HepG2 (cell line): ENCODE results near the gene NUBP2. TPM values are rescaled to one million over a fixed set of nuclear protein-coding genes. Genes with fewer than 3 reads are reported as not detected.

Experiments used
- CHD4 ChIP-seq: fragments of 200-600 bp; sonication (generic); IDR thresholded peaks from 2 replicates; pipeline ENCODE4 v1.7.0; 2017; ENCODE audit warnings: mild to moderate bottlenecking, low read length, borderline replicate concordance
- GATAD1 ChIP-seq: IDR thresholded peaks from 2 replicates; pipeline ENCODE4 v1.6.1; 2016; ENCODE audit warnings: missing genetic modification reagents, missing compliant biosample characterization
- HNRNPL ChIP-seq: fragments of 200-400 bp; formaldehyde crosslinking; IDR thresholded peaks from 2 replicates; pipeline ENCODE4 v1.6.1; 2017; ENCODE audit warnings: mild to moderate bottlenecking, low read depth, low read length
- KLF12 ChIP-seq: sonication (generic); formaldehyde crosslinking; IDR thresholded peaks from 2 replicates; pipeline ENCODE4 v1.4.0; 2020; ENCODE audit warnings: missing genetic modification reagents, borderline replicate concordance
- PAXIP1 ChIP-seq: sonication (generic); formaldehyde crosslinking; conservative IDR thresholded peaks from 2 replicates; pipeline ENCODE4 v1.4.0; 2020; ENCODE audit warnings: mild to moderate bottlenecking, missing genetic modification reagents, moderate library complexity
- RXRA ChIP-seq: sonication (generic); formaldehyde crosslinking; IDR thresholded peaks from 2 replicates; pipeline ENCODE4 v1.5.1; 2020; ENCODE audit warnings: missing genetic modification reagents
- ZC3H4 ChIP-seq: sonication (generic); formaldehyde crosslinking; IDR thresholded peaks from 2 replicates; pipeline ENCODE4 v1.4.0; 2020; ENCODE audit warnings: missing genetic modification reagents, borderline replicate concordance
- ZMYM4 ChIP-seq: sonication (generic); formaldehyde crosslinking; IDR thresholded peaks from 2 replicates; pipeline ENCODE4 v1.8.1; 2023; ENCODE audit warnings: mild to moderate bottlenecking, missing genetic modification reagents
- ZNF256 ChIP-seq: sonication (generic); formaldehyde crosslinking; conservative IDR thresholded peaks from 2 replicates; pipeline ENCODE4 v1.4.0; 2020; ENCODE audit warnings: missing genetic modification reagents
- ZNF326 ChIP-seq: sonication (generic); formaldehyde crosslinking; IDR thresholded peaks from 2 replicates; pipeline ENCODE4 v1.4.0; 2020; ENCODE audit warnings: missing genetic modification reagents, borderline replicate concordance
- ZNF709 ChIP-seq: sonication (generic); formaldehyde crosslinking; IDR thresholded peaks from 2 replicates; pipeline ENCODE4 v1.5.0; 2020; ENCODE audit warnings: mild to moderate bottlenecking, missing genetic modification reagents
- ZNF784 ChIP-seq: sonication (generic); formaldehyde crosslinking; IDR thresholded peaks from 2 replicates; pipeline ENCODE4 v1.5.1; 2020; ENCODE audit warnings: missing genetic modification reagents, mild to moderate bottlenecking, borderline replicate concordance
- ZSCAN21 ChIP-seq: sonication (generic); formaldehyde crosslinking; IDR thresholded peaks from 2 replicates; pipeline ENCODE4 v1.8.0; 2022; ENCODE audit warnings: mild to moderate bottlenecking, missing genetic modification reagents, moderate library complexity, borderline replicate concordance
- polyA plus RNA-seq, 8 experiments: library from polyadenylated mRNA; depleted of rRNA in 3 of 8; stranded (reverse) in 7 of 8; unstranded in 1 of 8; fragments of >200 nt; fragmentation: Illumina TruSeq in 4 of 8; extraction: Trizol in 4 of 8; gene quantifications; 2 replicates each; pipeline versions ENCODE4 v1.2.1 to v1.2.3, GENCODE V29; 2011 to 2016; ENCODE audit warnings: low read depth in 4 of 8, missing spikeins in 1 of 8, mixed read lengths in 1 of 8; ENCODE audit not compliant: insufficient read depth in 1 of 8
- total RNA-seq, 5 experiments: library from RNA; depleted of rRNA; stranded (reverse); fragments of >200 nt; fragmentation: Illumina TruSeq; extraction: Trizol; gene quantifications; 2 replicates each; pipeline ENCODE4 v1.2.3, GENCODE V29; 2016; ENCODE audit warnings: low read depth in 1 of 5
- TF ChIP-seq, protein P1 (sequence below): sonication (generic); formaldehyde crosslinking; IDR thresholded peaks from 2 replicates; pipeline ENCODE4 v1.4.0; 2020; ENCODE audit warnings: missing genetic modification reagents, mild to moderate bottlenecking, borderline replicate concordance

Gene NUBP2
- total and polyA plus RNA-seq, 2 of the 13 experiments (the other 11 are each of a cell fraction or from before 2014, with no cell fraction given): 25.7 to 61.5 TPM

- TF ChIP-seq, protein P1, sequence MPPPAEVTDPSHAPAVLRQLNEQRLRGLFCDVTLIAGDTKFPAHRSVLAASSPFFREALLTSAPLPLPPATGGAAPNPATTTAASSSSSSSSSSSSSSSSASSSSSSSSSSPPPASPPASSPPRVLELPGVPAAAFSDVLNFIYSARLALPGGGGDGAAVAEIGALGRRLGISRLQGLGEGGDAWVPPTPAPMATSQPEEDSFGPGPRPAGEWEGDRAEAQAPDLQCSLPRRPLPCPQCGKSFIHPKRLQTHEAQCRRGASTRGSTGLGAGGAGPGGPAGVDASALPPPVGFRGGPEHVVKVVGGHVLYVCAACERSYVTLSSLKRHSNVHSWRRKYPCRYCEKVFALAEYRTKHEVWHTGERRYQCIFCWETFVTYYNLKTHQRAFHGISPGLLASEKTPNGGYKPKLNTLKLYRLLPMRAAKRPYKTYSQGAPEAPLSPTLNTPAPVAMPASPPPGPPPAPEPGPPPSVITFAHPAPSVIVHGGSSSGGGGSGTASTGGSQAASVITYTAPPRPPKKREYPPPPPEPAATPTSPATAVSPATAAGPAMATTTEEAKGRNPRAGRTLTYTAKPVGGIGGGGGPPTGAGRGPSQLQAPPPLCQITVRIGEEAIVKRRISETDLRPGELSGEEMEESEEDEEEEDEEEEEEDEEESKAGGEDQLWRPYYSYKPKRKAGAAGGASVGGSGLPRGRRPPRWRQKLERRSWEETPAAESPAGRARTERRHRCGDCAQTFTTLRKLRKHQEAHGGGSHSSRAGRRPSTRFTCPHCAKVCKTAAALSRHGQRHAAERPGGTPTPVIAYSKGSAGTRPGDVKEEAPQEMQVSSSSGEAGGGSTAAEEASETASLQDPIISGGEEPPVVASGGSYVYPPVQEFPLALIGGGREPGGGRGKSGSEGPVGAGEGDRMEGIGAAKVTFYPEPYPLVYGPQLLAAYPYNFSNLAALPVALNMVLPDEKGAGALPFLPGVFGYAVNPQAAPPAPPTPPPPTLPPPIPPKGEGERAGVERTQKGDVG (CRISPR knock-in tag): no peak
- no peak for TF ChIP-seq ZNF326 (CRISPR knock-in tag)
- TF ChIP-seq CHD4: no peak
- no peak for TF ChIP-seq ZNF784 (CRISPR knock-in tag)
- TF ChIP-seq HNRNPL: 0 out of 2 replicates have a peak, but pooled peaks have one; percentile 9
- 0 out of 2 replicates have a peak, but pooled peaks have one; percentile 15 for TF ChIP-seq ZC3H4 (CRISPR knock-in tag)
- TF ChIP-seq GATAD1 (CRISPR knock-in tag): no peak
- TF ChIP-seq ZNF256 (CRISPR knock-in tag): no peak
- no peak for TF ChIP-seq ZNF709
- TF ChIP-seq ZMYM4 (CRISPR knock-in tag): no peak
- no peak for TF ChIP-seq RXRA (CRISPR knock-in tag)
- no peak for TF ChIP-seq ZSCAN21 (CRISPR knock-in tag)
- TF ChIP-seq KLF12 (CRISPR knock-in tag): no peak
- no peak for TF ChIP-seq PAXIP1 (CRISPR knock-in tag)
These were observed 5.2 kb upstream of the NUBP2 start (continued) for GRCh38 chr16:1777375-1778199.
